Fibroblast of lung (primary cell): Measurements from ENCODE around the gene EIF2AK2.

Experiments
- EZH2 ChIP-seq: IDR thresholded peaks from 2 replicates; pipeline ENCODE4 v1.5.1; 2012; ENCODE audit warnings: low read length, control low read depth, mild to moderate bottlenecking; ENCODE audit errors: missing control alignments
- TF ChIP-seq, protein P1 (sequence below), 2 donors: IDR thresholded peaks in 1 of 2; conservative IDR thresholded peaks in 1 of 2; 1 replicate in 1 of 2; 2 replicates in 1 of 2; pipeline ENCODE4 v1.5.1; 2011 to 2012; ENCODE audit warnings: low read length in 2 of 2, control low read depth in 1 of 2, inconsistent platforms in 1 of 2, low read depth in 1 of 2, mild to moderate bottlenecking in 1 of 2

DNA sequence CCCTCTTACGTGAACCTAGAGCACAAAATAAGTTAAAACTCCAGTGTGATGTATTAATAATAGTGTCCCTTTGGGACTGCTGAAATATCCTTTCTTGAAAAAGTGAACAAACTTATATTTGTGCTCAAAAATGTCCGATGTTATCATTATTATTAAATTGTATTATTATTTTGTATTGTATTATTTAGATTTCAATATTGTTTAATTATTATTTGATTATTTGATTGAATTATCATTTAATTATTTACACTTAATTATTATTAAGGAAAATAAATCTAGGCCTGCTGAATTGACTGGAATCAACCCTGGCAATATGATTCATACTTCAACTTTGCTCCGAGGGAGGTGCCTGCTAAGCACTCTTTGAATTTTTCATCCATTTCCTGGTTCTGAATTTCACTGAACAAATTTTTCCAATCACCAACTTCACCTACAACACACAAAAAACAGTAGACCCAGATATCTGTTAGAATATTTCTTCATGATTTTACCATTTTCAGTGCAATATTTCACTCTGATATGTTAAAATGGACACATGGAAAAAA lies 10.9 kb upstream of the EIF2AK2 start:
- TF ChIP-seq, protein P1, sequence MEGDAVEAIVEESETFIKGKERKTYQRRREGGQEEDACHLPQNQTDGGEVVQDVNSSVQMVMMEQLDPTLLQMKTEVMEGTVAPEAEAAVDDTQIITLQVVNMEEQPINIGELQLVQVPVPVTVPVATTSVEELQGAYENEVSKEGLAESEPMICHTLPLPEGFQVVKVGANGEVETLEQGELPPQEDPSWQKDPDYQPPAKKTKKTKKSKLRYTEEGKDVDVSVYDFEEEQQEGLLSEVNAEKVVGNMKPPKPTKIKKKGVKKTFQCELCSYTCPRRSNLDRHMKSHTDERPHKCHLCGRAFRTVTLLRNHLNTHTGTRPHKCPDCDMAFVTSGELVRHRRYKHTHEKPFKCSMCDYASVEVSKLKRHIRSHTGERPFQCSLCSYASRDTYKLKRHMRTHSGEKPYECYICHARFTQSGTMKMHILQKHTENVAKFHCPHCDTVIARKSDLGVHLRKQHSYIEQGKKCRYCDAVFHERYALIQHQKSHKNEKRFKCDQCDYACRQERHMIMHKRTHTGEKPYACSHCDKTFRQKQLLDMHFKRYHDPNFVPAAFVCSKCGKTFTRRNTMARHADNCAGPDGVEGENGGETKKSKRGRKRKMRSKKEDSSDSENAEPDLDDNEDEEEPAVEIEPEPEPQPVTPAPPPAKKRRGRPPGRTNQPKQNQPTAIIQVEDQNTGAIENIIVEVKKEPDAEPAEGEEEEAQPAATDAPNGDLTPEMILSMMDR (conservative IDR thresholded peaks at IDR 0.05 in 1 of 2, IDR thresholded peaks at IDR 0.05 in 1 of 2; ENCODE audit: low read depth in 1 of 2, low read length in 2 of 2): no peak
- TF ChIP-seq EZH2: no peak
